ENCODE results near the gene MEAK7.

The MEAK7 gene, protein sequence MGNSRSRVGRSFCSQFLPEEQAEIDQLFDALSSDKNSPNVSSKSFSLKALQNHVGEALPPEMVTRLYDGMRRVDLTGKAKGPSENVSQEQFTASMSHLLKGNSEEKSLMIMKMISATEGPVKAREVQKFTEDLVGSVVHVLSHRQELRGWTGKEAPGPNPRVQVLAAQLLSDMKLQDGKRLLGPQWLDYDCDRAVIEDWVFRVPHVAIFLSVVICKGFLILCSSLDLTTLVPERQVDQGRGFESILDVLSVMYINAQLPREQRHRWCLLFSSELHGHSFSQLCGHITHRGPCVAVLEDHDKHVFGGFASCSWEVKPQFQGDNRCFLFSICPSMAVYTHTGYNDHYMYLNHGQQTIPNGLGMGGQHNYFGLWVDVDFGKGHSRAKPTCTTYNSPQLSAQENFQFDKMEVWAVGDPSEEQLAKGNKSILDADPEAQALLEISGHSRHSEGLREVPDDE

DNA sequence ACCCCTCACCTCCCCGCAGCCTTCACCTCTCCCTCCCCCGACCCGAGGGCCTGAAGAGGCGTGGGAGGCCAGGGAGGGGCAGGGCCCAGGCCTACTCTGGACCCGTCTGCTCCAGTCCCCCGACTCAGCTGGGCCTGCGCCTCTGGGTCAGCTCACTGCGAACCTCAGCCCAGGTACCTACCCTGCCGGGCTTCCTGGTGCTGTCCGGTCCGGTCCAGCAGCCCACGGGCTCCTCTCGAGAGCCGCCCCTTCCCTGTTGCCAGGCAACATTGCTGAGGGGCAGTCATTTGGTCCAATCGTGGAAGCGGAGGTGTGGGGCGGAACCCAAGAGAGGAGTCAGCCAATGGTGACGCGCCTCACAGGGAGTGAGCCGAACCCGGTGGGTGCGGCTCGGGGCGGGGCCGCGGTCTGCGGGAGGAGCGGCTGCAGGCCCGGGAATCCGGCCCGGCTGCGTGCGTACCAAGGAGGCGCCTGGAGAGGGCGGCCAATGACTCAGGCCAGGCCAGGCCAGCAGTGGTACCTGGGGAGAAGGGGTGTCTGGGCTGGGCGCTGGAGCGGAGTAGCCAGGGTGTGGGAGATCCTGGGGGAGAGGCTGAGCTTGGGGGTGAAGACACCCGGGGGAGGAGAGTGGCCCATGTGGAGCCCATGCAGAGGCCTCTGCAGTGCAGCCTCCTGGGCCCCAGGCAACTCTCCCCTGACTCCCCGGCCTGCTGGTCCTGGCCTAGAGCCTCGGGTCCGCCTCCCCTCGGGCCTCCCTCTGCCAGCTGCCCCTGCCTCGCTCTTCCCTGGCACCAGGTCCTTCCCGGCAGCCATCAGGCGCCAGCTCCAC, at the start of gene MEAK7:
Gene MEAK7, minus strand, starts transcription at position 240 of the 829 bp plus-strand sequence. CDS start 6,573 bp downstream, outside the sequence.
- peak; percentile 100 for DNase-seq (ENCODE audit: low read depth, low spot score)

DNA sequence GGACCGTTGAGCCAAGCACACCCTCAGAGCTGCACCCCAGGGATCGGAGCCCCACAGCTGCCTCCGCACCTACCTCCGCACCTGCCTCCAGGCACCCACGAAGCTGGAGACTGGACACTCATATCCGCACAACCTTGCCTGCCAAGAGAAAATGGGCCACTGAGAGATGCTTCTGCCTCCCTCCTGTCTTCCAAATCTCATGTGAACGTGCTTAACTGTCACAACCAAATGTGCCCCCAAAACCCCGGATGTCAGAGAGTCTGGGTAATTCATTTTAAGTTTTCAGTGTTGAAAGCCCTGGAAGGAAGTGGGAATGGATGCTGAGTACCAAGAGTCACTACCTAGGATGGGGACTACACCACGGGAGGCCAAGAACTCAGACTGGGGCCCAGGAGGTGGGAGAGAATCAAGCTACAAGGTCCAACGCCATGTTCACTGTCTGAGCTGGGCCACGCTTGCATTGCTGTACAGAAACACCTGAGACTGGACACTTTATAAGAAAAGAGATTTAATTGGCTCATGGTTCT, 49.5 kb upstream of the MEAK7 start:
- no peak for DNase-seq (ENCODE audit: low read depth, low spot score)

DNA sequence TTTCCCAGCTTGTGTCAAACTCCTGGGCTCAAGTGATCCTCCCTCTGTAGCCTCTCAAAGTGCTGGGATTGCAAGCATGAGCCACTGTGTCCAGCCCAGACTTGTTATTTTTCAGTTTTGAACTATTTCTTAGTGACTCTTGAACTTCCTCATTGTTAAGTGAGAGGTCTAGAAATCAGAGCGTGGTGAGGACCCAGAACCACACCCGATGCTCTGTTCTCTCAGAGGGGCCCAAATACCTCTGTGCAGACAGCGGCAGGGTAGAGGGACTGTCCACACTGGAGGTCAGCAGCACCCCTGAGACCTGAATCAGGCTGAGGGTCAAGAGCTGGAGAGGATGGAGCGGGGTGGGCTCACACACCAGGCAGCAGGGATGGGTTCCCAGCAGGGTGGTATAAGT, 47.7 kb upstream of the MEAK7 start:
- no peak for DNase-seq (ENCODE audit: low read depth, low spot score)

DNA sequence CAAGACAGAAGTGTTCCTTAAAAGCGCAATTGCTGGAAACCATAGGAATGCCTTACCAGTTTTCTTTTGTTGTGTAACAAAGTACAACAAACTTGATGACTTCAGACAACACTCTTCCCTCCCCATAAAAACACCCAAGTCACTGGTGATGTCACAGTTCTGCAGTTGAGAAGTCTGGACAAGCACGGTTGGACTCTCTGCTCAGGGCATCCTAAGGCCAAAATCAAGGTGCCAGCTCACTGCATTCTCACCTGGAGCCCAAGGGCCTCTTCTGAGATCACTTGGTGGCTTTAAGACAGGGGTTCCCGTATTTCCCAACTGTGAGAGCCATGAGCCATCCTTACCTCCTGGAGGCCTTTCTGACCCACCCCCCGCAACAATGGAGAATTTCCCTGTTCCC, 45.6 kb upstream of the MEAK7 start:
- DNase-seq (ENCODE audit: low read depth, low spot score): no peak

DNA sequence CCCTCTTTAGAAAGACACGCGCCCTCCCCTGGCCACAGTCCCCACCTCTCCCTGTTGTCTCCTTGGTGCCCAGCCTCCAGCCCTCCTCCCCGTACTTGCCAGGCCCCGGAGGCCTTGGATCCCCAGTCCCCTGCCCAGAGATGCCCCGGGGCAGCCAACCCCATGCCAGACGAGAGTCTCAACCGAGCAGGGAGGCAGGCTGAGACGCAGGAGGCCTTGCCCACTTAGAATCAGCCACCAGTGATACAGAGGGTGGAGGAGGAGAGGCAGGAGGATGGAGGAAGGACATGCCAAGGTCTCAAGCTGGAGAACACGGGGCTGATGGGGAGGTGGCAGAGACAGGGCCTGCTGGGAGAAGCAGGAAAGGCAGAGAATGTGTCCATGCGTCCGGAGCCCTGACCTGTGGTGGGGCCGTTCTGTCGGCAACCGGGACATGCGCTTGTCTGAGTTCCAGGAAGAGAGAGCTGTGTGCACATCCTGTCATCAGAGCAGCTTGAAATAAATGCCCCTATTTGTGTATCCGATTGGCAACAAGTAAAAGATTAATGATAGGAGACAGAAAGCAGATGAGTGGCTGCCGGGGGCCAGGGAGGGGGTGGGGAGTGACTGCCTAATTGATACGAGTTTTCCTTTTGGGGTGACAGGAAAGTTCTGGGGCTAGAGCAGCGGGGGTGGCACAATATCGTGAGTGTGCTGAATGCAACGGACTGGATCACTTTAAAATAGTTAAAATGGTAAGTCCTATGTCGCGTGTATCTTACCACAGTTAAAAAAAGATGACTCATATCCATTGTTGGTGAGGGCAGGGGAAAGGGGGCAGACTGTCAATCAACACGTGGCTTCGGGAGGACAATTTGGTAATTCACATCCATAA, 44.7 kb upstream of the MEAK7 start:
- DNase-seq (ENCODE audit: low read depth, low spot score): peak; percentile 32

DNA sequence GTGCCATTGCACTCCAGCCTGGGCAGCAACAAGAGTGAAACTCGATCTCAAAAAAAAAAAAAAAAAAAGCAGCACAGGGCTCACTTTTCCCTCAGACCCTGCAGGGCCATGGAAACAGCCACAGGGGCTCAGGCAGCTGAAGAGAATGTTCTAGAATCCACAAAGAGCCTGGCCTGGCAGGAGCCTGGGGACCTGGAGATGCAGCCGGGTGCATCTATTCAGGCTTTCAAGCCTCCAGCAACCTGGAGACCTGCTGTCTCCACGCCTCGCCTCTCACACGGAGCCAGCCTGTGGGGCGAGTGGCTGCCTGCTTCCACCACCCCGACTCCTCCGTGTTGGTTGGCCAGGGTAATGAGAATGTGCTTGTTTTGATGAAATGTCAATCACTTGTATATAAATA, 44.0 kb upstream of the MEAK7 start:
- no peak for DNase-seq (ENCODE audit: low read depth, low spot score)

DNA sequence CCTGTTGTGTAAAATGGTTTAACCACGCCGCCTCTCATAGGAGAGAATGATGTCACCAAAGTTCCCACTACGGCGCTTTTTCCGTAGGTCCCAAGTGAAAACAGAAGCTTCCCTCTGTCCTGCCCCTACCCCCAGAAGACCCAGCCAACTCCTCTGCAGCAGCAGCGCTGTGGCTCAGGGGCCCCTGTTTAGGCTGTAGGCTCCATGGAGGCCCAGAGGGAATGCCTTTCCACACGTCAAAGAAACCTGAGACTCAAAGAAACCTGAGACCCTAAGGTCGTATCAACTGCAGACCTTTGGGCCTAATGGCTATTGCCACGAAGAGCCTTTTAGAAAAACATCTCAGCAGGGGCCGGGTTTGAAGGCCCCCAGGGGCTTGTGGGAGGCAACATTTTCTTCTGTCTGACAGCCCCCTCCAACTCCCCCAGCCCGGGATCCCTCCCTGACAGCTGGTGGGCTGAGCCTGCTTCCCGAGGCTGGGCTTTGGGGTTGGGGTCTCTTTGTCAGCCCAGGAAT, 43.1 kb upstream of the MEAK7 start:
- DNase-seq (ENCODE audit: low read depth, low spot score): no peak

DNA sequence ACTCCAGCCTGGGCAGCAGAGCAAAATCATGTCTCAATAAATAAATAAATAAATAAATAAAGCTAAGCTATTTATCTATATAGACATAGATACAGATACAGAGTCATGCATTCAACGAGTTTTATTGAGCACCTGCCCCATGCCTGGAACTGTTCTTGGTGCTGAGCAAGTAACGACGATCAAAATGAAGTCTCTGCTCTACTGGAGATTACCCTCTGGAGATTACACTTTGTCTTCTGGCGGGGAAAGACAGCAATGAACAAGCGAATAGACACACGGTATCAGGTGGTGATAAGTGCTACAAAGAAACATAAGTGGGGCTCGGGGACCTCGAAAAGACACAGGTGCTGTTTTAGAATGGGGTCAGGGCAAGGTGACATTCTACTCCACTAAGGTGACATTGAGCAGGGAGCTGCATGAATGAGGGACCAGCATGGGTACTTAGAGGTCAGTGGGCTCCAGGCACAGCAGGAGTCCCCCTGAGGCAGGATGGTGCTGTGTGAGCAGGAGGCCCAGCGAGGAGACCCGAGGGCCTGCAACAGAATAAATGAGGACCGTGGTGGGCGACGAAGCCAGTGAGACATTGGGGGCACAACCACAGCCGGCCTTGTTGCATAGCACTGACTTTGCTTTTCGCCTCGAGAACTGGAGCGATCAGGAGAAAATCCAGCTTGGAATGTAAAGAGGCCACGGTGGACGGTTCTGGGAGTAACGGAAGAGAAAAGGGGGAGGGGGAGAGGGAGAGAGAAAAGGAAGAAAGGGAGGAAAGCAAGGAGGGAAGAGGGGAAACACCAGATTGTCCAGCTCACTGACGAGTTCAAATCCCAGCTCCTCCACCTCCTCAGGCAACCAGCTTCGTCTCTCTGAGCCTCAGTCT, 42.4 kb upstream of the MEAK7 start:
- DNase-seq (ENCODE audit: low read depth, low spot score): no peak

DNA sequence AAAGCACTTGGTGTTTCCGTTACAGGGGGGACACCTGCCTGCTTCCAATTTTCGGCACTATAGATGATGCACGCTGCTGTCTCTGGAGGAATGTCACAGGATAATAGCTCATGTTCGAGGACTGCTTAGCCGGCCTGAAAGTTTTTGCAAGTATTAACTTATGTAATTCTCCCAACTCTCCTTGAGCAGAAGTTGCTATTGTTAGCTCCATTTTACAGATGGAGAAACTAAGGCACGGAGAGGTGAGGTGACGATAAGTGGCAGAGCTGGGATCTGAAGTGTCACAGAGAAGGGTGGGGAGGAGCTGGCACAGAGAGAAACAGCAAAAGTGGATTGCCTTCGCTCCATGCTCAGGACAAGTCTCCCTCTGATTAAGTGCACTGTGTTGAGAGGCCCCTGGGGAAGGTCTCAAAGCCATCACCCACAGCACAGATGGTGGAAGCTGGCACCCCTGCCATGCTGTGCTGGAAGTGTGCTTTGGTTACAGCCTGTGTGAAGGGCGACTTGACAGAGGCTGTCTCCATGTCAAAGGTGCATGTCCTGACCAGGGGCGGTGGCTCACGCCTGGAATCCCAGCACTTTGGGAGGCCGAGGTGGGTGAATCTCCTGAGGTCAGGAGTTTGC, 40.8 kb upstream of the MEAK7 start:
- DNase-seq (ENCODE audit: low read depth, low spot score): no peak

DNA sequence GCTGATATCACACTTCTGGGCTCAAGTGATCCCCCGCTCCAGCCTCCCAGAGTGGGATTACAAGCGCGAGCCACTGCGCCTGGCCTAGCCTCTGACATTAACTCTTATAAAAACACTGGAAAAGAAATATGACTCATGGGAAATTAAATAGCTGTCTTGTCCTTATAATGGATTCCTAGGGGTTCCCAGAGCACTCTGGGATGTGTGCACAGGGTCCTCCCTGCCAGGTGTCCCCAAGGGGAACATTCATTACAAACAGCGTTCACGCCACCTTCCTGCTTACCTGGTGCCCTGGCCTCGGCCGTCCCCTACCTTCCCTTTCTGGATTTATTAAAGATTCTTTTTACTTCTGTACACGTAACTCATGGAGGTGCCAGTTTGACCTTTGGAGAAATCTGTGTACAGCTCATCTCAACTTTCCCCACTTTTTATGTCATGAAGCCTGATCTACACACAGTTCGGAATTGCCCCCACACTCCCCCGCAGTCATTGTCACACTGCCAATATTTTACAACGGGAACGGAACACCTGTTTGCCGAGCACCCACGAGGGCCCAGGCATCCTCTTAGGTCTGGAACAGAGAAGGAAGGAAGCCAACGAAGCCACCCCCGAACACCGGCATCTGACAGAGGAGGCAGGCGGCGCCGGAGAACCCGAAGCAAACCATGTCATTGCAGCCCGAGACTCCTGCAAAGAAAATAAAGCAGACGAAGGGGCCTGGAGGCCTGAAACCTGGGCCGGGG, 39.7 kb upstream of the MEAK7 start:
- no peak for DNase-seq (ENCODE audit: low read depth, low spot score)

DNA sequence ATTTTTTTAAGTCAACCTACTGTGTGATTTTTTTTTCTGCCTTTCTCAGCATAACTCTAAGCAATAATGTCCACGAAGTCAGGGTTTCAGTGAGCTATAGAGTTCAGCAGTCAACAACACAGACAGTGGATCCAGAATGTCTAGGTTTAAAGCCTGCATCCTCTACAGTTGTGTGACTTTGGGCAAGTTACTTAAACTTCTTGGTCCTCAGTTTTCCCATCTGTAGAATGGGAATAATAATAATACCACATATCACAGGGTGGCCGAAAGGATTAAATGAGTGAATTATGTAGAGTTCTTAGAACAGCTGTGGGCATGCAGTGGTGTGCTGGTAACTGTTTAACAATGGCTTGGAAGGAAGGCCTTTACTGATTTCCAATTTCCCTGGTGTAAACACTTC, 38.8 kb upstream of the MEAK7 start:
- no peak for DNase-seq (ENCODE audit: low read depth, low spot score)

DNA sequence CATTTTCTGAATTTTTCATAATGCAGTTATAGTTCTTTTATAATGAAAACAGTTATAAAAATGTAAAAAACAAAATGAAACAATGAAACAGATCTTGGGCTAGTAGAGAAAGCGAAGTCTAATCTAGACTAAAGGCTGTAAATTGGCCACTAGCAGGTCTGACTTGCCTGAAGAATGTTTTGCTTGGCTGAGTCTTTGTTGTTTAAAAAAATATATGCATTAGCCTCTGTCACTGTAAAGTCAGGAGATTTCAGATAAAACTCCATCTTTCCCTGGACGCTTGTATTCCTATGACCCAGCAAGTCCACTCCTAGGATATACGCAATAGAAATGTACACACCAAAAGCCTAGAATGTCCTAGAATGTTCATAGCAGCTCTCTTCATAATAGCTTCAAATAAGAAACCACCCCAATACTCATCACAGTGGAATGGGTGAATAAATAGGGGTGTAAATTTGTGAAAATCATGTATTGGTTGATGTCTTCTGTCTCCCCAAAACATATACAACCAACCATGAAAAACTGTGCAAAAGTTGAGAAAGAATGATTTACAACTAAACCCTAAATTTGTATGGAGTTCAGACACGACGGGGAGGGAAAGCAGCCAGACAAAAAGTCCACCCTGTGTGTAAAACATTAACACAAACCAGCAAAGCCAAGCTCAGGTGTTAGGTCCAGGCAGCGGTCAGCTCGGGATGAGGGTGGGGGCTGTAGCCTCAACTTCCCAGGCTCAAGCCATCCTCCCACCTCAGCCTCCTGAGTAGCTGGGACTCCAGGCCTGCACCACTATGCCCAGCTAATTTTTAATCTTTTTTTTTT, 37.7 kb upstream of the MEAK7 start:
- peak; percentile 57 for DNase-seq (ENCODE audit: low read depth, low spot score)

DNA sequence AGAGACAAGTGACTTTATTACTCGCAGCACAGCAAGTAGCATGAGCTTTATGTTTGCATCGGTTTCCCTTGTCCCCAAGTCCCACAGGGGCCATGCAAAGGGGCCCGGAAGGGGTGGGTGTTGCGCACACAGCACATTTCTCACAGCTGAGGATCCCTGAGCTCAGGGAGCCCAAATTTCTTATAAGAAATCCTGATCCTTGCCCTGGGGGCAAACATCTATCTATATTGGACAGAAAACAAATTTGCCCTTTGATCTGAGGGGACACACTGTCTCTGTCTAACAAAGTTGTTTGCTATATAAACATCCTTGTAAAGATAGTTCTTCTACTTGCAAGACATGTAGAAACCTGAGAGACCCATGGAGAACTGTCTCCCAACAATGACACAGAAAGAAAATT, 35.7 kb upstream of the MEAK7 start:
- no peak for DNase-seq (ENCODE audit: low read depth, low spot score)

DNA sequence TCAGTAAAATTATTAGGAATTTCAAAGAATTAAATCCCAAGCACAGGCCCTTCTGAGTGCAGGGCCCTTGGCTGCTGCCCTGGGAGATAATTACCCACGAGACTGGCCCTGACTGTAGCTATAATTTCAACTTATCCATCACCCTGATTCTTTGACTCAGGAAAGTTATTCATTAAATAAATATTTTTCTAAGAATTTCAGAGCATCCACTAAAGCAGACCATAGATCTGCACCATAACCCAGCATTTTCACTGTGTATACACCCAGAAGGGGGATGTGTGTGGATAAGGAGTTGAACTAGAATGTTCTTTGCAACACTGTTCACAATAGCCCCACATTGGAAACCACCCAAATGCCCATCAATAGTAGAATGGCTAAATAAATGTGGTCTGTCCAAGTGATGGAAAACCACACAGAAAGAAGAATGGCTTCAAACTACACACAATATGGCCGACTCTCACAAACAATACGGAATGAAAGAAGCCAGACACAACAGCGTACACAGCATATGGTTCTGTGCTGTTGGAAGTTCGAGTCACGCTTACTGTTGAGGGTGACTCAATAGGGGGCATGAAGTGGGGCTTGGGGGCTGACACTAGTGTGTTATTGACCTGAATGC, 33.9 kb upstream of the MEAK7 start:
- peak; percentile 68 for DNase-seq (ENCODE audit: low read depth, low spot score)

DNA sequence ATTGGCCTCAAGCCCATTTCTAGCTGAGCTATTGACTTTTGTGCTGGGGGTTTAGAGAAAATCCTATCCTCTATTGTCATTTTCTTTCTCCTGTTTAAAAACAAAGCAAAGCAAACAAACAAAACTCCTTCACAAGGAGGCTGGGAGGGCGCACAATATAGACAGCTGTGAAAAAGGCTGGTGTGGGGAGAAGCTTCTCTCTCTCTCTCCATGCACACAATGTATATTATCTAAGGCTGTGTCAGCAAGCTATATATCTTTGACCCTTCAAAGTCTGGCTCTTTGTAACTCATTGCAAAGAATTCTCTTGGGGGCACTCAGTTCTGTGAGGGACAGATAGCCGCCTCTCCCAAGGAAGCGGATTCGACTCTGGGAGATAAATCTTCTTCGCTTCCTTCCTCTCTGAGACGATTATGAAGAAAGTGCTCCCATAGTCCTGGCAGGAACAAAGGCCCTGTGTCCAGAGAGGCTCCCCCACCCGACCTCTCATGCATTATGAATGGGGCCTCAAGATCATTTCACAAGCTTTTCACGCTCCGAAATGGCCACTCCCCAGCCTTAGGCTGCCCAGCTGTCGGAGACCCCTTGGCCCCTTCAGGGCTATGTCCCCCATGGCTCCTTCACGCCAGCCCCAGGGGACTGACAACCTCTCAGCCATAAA, 33.2 kb upstream of the MEAK7 start:
- DNase-seq (ENCODE audit: low read depth, low spot score): no peak

DNA sequence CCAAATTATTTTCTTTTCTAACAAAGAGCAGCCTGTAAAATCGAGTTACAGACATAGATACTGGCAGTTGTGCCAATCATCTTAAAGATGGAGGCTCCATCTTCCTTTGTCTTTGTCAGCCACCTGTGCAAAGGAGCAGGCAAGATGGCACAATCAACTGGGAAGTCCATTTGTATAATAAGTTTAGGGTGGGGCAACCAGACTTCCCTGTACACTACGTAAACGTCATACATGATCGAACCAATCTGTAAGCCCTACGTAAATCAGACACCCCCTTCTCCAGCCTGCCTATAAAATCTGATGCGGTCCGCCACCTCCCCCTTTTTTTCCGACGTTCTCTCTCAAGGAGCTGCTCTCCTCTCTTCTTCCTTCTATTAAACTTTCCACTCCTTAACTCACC, 31.4 kb upstream of the MEAK7 start:
- DNase-seq (ENCODE audit: low read depth, low spot score): no peak

DNA sequence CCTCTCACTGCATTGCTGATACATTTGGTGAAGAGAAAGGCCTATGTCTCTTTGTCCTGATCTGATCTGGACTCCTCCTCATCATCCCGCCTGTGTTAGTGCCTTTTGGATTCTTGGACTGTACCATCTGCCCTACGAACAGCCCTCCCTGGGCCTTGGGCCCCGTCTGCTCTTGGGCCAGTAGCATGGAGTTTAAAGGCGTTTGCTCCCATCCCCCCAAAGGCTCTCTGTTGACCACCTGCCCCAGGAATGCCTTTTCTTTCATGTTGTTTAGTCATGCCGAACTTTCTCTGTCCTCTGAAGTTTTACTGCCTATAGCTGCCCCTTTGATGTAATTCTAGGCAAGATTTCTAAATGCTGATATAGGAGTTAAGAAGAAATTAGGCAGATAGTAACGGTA, 30.9 kb upstream of the MEAK7 start:
- DNase-seq (ENCODE audit: low read depth, low spot score): no peak
